Measurements from ENCODE around the gene FHOD3. TPM values are rescaled to one million over a fixed set of nuclear protein-coding genes. Genes with fewer than 3 reads are reported as not detected.

The FHOD3 gene
- total and polyA plus RNA-seq, 4 donors, result 0.57 to 1.3 (median 1.2) TPM; not detected in 1

DNA sequence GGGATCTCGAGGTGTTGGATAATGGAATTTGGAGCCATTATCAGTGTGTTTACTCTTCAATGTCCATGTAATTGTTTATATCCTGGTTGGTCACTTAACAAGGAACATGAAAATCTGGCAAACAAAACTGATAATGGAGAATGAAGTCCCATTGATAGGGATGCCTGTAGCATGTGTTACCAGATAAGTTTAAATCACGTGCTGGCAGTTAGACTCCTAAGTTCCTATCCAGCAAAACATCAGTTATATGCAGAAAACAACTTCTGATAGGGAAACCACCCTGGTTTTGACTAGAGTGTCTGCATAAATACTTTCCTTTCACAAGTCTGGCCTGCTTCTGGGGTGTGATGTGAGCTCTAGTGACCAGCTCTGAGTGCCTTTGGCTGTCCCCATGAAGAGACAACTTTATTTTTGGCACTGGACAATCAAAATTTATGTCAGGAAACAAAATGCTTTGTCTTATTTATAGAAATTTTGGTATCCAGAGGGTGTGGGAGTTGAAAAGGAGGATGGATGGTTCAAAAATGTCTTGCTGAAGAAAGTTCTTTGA, 82.0 kb downstream of the FHOD3 start:
- no peak overlapping the region for H3K27ac ChIP-seq (ENCODE audit: low read depth in 1 of 2, low read length in 2 of 2)
- peaks cover 0 to 4% (median 0%) of the 10 kb centered on the region in 4 donors for H3K27me3 ChIP-seq (ENCODE audit: control insufficient read depth in 4 of 4, insufficient read depth in 4 of 4, low read length in 3 of 4)
- no peaks in the 10 kb centered on the region for H3K9me3 ChIP-seq (ENCODE audit: control insufficient read depth in 4 of 4, low read length in 3 of 4)
- no peak overlapping the region for H3K4me3 ChIP-seq (ENCODE audit: low read depth in 1 of 3, low read length in 3 of 3)
- no peak for DNase-seq (ENCODE audit: low spot score)
- no peak for TF ChIP-seq FOXA2 (IDR thresholded peaks at IDR 0.05)
- TF ChIP-seq, protein P1, sequence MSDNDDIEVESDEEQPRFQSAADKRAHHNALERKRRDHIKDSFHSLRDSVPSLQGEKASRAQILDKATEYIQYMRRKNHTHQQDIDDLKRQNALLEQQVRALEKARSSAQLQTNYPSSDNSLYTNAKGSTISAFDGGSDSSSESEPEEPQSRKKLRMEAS (IDR thresholded peaks at IDR 0.05), result no peak
- TF ChIP-seq EGR1 (IDR thresholded peaks at IDR 0.05; ENCODE audit: low read depth in 2 of 2), result no peak
- no peak for TF ChIP-seq HNF4A (conservative IDR thresholded peaks at IDR 0.05)
- no peak for TF ChIP-seq TAF1 (conservative IDR thresholded peaks at IDR 0.05)
- TF ChIP-seq, protein P2, sequence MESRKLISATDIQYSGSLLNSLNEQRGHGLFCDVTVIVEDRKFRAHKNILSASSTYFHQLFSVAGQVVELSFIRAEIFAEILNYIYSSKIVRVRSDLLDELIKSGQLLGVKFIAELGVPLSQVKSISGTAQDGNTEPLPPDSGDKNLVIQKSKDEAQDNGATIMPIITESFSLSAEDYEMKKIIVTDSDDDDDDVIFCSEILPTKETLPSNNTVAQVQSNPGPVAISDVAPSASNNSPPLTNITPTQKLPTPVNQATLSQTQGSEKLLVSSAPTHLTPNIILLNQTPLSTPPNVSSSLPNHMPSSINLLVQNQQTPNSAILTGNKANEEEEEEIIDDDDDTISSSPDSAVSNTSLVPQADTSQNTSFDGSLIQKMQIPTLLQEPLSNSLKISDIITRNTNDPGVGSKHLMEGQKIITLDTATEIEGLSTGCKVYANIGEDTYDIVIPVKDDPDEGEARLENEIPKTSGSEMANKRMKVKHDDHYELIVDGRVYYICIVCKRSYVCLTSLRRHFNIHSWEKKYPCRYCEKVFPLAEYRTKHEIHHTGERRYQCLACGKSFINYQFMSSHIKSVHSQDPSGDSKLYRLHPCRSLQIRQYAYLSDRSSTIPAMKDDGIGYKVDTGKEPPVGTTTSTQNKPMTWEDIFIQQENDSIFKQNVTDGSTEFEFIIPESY (IDR thresholded peaks at IDR 0.05), result no peak
- TF ChIP-seq RXRA (IDR thresholded peaks at IDR 0.05), result no peak
- TF ChIP-seq HNF4G (IDR thresholded peaks at IDR 0.05), result no peak
- TF ChIP-seq, protein P3, sequence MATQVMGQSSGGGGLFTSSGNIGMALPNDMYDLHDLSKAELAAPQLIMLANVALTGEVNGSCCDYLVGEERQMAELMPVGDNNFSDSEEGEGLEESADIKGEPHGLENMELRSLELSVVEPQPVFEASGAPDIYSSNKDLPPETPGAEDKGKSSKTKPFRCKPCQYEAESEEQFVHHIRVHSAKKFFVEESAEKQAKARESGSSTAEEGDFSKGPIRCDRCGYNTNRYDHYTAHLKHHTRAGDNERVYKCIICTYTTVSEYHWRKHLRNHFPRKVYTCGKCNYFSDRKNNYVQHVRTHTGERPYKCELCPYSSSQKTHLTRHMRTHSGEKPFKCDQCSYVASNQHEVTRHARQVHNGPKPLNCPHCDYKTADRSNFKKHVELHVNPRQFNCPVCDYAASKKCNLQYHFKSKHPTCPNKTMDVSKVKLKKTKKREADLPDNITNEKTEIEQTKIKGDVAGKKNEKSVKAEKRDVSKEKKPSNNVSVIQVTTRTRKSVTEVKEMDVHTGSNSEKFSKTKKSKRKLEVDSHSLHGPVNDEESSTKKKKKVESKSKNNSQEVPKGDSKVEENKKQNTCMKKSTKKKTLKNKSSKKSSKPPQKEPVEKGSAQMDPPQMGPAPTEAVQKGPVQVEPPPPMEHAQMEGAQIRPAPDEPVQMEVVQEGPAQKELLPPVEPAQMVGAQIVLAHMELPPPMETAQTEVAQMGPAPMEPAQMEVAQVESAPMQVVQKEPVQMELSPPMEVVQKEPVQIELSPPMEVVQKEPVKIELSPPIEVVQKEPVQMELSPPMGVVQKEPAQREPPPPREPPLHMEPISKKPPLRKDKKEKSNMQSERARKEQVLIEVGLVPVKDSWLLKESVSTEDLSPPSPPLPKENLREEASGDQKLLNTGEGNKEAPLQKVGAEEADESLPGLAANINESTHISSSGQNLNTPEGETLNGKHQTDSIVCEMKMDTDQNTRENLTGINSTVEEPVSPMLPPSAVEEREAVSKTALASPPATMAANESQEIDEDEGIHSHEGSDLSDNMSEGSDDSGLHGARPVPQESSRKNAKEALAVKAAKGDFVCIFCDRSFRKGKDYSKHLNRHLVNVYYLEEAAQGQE (IDR thresholded peaks at IDR 0.05), result no peak
- no peak for TF ChIP-seq JUND (IDR thresholded peaks at IDR 0.05)
- no peak for TF ChIP-seq YY1 (IDR thresholded peaks at IDR 0.05)
- no peak for TF ChIP-seq SP1 (IDR thresholded peaks at IDR 0.05)
- TF ChIP-seq RAD21 (IDR thresholded peaks at IDR 0.05), result no peak
- TF ChIP-seq NR2F2 (IDR thresholded peaks at IDR 0.05), result no peak
- TF ChIP-seq FOXA1 (IDR thresholded peaks at IDR 0.05), result no peak
- TF ChIP-seq, protein P4, sequence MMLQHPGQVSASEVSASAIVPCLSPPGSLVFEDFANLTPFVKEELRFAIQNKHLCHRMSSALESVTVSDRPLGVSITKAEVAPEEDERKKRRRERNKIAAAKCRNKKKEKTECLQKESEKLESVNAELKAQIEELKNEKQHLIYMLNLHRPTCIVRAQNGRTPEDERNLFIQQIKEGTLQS (IDR thresholded peaks at IDR 0.05), result no peak
- no peaks in the 10 kb centered on the region for H3K4me1 ChIP-seq (ENCODE audit: control insufficient read depth in 4 of 4, insufficient read depth in 4 of 4, low read length in 3 of 4)
- H3K9ac ChIP-seq (ENCODE audit: low read depth in 1 of 2, low read length in 2 of 2), result no peak overlapping the region
- 64% methylated on average over 2 of the region's 2 CpGs for WGBS
- no peaks in the 10 kb centered on the region for H3K36me3 ChIP-seq (ENCODE audit: control insufficient read depth in 4 of 4, insufficient read depth in 3 of 4, low read depth in 1 of 4, low read length in 3 of 4)

DNA sequence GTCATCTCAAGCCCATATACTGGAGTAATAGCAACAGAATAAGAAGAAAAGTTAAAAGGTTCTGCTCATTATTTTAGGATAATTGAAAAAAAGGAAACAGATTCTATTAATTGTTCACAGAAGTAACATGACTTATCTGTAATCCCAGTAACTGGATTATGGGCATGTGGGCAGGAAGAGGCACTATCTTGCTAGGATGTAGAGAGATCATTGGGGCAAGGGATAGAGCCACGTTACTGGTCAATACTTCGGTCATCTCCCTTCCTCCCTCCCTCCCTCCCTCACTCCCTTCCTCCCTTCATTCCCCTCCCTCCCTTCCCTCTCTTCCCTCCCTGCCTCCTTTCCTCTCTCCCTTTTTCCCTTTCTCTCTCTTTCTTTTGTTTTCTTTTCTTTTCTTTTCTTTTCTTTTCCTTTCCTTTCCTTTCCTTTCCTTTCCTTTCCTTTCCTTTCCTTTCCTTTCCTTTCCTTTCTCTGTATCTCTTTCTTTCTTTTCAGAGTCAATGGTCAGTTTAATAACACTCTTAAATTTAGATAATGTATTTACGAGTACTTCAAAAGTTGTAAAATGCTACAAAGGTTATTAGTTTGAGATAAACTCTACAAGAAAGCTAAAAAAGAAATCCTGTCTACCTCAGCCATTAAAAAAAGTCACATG, 82.8 kb downstream of the FHOD3 start:
- H3K36me3 ChIP-seq (ENCODE audit: control insufficient read depth in 4 of 4, insufficient read depth in 3 of 4, low read depth in 1 of 4, low read length in 3 of 4), result no peaks in the 10 kb centered on the region
- H3K27ac ChIP-seq (ENCODE audit: low read depth in 1 of 2, low read length in 2 of 2), result no peak overlapping the region
- H3K9me3 ChIP-seq (ENCODE audit: control insufficient read depth in 4 of 4, low read length in 3 of 4), result no peaks in the 10 kb centered on the region
- TF ChIP-seq FOXA2 (IDR thresholded peaks at IDR 0.05) (no peak), HNF4A (conservative IDR thresholded peaks at IDR 0.05) (no peak), GABPA (IDR thresholded peaks at IDR 0.05 in 1 of 2, conservative IDR thresholded peaks at IDR 0.05 in 1 of 2) (no peak), SP1 (IDR thresholded peaks at IDR 0.05) (no peak), TAF1 (conservative IDR thresholded peaks at IDR 0.05) (no peak), YY1 (IDR thresholded peaks at IDR 0.05) (no peak), RXRA (IDR thresholded peaks at IDR 0.05) (no peak), FOXA1 (IDR thresholded peaks at IDR 0.05) (no peak), RAD21 (IDR thresholded peaks at IDR 0.05) (no peak), HNF4G (IDR thresholded peaks at IDR 0.05) (no peak)
- TF ChIP-seq, protein P3 (IDR thresholded peaks at IDR 0.05), result no peak
- TF ChIP-seq, protein P2 (IDR thresholded peaks at IDR 0.05), result no peak
- TF ChIP-seq, protein P1 (IDR thresholded peaks at IDR 0.05), result no peak
- H3K9ac ChIP-seq (ENCODE audit: low read depth in 1 of 2, low read length in 2 of 2), result no peak overlapping the region
- WGBS, result 66% methylated on average over 3 of the region's 3 CpGs
- DNase-seq (ENCODE audit: low spot score), result no peak
- no peak overlapping the region for H3K4me3 ChIP-seq (ENCODE audit: low read depth in 1 of 3, low read length in 3 of 3)
- H3K4me1 ChIP-seq (ENCODE audit: control insufficient read depth in 4 of 4, insufficient read depth in 4 of 4, low read length in 3 of 4), result no peaks in the 10 kb centered on the region
- H3K27me3 ChIP-seq (ENCODE audit: control insufficient read depth in 4 of 4, insufficient read depth in 4 of 4, low read length in 3 of 4), result peaks cover 0 to 4% (median 0%) of the 10 kb centered on the region in 4 donors
